HG03378 (cell line): ENCODE measurements around the gene WASF1.
"Not testable (repeated sequence)": the region's sequence is repeated elsewhere in the genome, so short reads cannot be mapped to it uniquely, and the experiment has no call there.

Experiments used
- ATAC-seq: cut with Tn5 transposase; IDR thresholded peaks from one replicate; pipeline ENCODE4 v1.9.1; 2021; ENCODE audit warnings: mild to moderate bottlenecking, moderate library complexity; ENCODE audit not compliant: unreplicated experiment

The WASF1 gene

DNA sequence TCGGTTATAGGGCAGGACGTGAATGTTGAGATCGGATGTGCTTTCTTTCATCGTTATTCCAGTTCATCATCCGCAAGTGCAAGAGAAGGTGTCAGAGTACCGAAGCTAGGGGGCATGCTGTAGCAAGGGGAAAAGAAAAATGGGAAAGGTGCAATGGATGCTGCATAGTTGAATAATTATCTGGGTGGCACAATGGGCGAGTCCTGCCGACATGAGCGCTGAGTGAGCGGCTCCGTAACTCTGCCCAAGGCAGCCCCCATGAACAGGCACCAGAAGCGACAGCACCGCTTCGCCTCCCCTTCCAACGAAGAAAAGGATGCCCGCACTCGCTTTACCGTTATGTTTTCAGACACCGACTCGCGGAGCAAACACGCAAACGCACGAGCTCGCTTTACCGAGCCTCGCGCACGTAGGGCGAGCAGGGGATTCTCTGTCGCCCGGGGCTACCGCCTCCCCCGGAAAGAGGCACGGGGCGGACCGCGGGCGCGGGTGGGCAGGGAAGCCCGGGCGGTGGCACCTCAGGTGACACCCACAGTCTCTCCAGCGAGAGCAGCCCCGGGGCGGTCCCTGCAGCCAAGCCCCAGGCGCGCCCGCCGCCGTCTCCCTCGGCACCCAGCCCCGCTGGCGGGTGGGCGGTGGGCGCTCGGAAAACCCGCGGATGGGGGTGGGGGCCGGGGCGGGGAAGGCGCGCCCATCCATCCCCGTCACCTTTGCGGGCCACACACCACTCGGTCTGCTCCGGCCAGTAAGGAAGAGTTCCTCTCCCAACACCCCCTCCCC lies 654 bp downstream of the WASF1 start:
- no peak for ATAC-seq

GRCh38 chr6:110173506-110174132 lies 5.9 kb downstream of the WASF1 start:
- no peak for ATAC-seq

DNA sequence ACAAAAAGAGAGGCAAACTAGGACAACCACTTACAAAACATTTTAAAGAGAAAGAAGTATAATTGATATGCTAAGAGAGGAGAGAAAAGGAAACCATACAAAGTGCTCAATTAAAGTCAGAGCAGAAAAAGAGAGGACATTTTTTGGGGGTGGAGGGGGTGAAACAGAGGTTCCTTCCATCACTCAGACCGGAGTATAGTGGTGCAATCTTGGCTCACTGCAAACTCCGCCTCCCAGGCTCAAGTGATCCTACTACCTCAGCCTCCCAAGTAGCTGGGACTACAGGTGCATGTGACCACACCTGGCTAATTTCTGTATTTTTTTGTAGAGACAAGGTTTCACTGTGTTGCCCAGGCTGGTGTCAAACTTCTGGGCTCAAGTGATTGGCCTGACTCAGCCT lies 9.4 kb downstream of the WASF1 start:
- ATAC-seq: no peak

- ATAC-seq: no peak
Observed at GRCh38 chr6:110158479-110158878, 21.0 kb downstream of the WASF1 start.

DNA sequence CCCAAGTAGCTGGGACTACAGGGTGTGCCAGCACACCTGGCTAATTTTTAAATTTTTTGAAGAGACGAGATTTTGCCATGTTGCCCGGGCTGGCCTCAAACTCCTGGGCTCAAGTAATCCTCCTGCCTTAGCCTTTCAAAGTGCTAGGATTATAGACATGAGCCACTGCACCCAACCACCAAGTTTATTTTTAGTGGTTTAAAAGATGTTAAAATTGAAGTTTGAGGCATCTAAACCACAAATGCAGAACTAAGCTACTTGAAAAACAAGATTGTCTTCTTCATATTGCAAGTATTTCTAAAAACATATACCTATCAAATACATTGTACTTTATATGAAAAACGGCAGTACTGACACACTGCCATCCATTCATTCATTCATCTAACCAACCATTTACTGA lies 31.6 kb downstream of the WASF1 start:
- ATAC-seq: no peak

DNA sequence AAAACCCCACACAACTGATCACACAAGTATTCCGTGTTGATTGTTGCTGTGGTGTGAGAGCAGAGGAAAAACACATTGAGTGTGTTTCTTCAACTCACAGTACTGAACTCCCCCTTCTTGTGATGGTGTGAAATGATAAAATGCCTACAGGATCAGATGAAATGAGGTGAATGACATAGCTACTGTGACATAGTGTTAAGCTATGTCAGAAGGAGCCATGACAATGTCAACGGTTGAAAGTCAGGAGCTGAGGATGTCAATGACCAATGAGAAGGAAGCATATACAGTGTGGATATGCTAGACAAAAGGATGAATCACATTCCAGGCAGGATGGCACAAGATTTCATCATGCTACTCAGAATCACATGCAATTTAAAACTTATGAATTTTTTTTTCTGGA lies 38.8 kb downstream of the WASF1 start:
- ATAC-seq: no peak

- no peak for ATAC-seq
Observed at GRCh38 chr6:110139052-110139451, 40.4 kb downstream of the WASF1 start.

DNA sequence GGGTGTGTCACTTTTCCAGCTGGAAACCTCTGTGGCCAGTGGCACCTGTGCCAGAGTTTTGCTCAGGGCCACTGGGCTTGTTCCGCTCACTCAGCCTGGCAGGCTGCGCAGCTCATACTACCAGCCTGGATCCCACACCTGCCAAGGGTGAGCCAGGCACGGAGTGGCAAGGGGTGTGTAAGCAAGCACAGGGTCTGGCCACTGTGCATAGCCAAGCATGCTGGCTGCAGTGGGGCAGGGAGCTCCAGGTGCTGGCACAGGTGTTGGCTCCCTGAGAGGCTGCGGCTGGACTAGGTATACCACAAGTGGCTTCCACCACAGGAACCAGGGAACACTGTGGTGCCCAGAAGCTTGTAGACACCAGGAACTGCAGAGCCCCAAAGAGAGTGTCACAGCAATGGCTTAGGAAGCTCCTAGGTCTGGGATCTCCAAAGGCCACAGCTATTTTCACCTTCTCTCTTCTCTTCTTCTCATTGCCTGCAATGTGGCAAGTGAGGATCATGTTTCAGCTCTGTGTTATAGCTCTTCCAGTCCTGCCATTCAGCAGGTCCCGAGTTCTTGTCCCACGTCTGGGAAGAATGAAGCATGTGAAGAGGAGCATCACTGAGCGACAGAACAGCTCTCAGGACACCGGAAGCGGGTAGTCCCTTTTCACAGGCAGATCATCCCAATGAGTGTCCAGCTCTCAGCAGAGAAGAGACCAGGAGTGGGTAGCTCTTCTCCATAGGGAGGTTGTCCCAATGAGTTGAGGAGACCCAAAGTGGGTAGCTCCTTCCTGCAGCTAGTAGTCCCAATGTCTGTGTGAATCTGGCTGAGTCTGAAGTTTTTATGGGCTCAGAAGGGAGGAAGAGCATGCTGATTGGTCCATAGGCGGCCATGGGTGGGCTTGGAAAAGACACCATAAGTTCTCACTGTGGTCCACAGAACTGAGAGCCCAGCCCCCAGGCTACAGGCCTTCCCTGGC lies 41.3 kb downstream of the WASF1 start:
- ATAC-seq: no peak

GRCh38 chr6:110130362-110130761 lies 49.1 kb downstream of the WASF1 start:
- ATAC-seq: no peak

DNA sequence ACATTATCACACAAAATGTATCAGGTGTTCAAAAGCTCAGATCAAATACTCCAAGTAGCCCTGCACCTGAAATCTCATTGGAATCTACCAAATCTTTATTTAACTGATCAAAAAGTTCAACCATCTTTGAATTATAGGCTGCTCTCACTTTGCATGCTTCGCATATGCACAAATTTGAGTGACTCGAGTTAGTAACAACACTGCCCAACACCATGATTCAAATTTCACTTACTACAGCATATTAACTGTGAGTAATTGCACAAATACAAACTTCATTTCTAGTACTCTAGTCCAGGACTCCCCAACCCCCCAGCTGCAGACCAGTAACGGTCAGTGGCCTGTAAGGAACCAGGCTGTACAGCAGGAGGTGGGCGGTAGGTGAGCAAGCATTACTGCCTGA lies 51.1 kb downstream of the WASF1 start:
- ATAC-seq: no peak

DNA sequence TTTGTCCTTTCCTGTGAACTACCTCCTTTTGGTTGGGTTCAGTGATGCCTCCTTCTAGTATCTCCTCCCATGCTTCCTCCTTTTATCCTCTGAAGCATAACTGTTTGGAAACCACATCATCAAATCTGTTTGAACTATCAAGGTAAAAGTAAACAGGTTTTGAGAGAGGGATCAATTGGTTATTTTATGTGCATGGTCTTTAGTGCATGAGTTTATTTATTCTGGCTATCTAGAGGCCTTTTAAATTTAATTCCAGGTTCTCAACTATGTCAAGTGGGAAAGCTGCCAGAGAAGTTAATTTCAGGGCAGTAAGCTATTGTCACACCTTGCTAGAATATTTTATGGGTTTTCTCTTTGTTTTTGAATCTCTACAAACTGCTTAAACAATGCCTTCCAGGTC lies 54.1 kb downstream of the WASF1 start:
- ATAC-seq: no peak

GRCh38 chr6:110121655-110122054 lies 57.8 kb downstream of the WASF1 start:
- ATAC-seq: not testable (repeated sequence)

DNA sequence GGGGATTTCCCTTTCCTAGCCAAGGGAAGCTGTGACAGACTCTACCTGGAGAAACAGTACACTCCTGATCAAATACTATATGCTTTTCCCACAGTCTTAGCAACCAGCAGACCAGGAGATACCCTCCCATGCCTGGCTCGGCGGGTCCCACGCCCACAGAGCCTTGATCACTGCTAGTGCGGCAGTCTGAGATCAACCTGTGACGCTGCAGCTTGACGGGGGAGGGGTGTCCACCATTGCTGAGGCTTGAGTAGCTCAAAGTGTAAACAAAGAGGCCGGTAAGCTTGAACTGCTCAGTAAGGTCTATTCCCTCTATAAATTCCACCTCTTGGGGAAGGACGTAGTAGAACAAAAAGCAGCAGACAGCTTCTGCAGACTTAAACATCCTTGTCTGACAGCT lies 63.2 kb downstream of the WASF1 start:
- no peak for ATAC-seq

- no peak for ATAC-seq
Observed at GRCh38 chr6:110114004-110114403, 65.5 kb downstream of the WASF1 start.

DNA sequence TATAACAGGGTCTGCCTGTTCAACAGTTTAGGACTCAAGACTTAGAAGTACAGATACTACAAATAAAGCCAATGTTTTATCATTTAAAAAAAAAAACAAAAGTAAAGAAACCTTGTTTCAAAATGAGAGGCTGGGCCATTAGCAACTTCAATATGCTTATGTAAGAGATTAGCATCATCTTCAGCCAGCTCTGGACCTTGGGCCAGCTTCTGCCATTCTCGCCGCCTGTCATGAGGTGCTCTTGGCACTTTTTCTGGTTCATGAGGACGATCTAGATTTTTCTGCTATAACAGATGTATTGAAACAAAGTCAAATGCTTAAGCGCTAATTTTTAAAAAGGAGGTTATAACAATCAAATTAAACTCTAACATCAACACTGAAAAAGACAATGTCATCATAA lies 74.2 kb downstream of the WASF1 start:
- ATAC-seq: no peak

GRCh38 chr6:110103260-110103659 lies 76.2 kb downstream of the WASF1 start:
- ATAC-seq: no peak

DNA sequence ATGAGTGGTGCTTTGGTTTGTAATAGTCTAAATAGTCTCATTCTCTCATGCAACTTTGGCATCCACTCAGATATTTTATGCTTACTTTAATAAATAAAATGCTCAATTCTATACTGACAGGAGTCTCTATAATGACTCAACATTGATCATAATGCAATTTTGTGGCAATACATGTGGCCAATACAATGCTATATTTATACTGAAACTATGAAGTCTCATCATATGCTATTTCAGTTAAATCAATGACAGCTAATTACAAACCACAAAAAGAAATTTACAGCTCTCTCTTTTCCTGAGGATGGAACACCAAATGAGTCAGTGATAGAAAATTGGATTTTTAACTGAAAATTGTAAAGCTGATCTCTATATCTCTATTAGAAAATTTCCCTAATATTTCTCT lies 77.1 kb downstream of the WASF1 start:
- no peak for ATAC-seq

- ATAC-seq: no peak
Observed at GRCh38 chr6:110101885-110102284, 77.6 kb downstream of the WASF1 start.

GRCh38 chr6:110098511-110099116 lies 80.9 kb downstream of the WASF1 start:
- ATAC-seq: no peak

DNA sequence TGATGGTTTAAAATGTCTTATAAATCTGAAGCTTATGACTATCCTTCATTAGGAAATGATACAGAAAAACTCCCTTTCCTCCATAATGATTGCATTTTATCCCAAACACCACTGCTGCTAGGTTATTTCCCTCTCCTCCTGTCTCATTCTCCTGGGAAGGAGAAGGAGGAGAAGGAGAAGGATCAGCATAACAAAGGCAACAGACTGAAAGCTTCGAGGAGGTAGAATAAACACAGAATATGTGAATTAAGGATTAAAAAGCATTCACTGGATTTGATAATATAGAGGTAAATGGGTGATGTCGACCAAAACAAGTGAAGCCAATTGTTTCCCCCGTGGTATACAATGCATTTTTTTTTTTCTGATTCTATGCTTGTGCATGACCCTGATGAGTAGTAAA lies 82.0 kb downstream of the WASF1 start:
- ATAC-seq: no peak

DNA sequence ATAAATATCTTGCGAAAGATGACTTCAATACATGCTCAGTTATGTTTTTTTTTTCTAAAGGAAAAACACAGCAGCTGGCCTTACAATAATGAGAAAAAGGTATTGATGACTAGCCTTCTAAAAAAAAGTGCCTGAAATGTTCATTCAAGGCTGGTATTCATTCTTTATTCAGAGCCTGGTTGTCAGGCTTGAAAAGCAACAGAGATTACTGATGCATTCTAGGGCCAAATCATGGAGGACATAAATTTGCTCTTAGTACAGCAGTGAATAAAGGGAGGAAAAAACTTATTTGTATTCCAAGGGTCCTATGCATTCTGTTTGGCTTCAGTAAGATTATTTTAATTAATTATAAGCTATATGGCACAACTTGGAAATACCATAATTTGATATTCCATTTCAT lies 83.5 kb downstream of the WASF1 start:
- no peak for ATAC-seq
